H1 (cell line): Measurements from ENCODE around the gene PRKAR1B. TPM values are rescaled to one million over a fixed set of nuclear protein-coding genes. Genes with fewer than 3 reads are reported as not detected.

Experiments used
- CTCF ChIA-PET: fragments of 300-600 bp; sonication (Branson Sonifier 250); formaldehyde crosslinking; loops from one replicate; lab custom pipeline; 2021; ENCODE audit not compliant: partially characterized antibody; lab: Charles Lee
- POLR2A ChIA-PET: fragments of 300-600 bp; sonication (Branson Sonifier 250); formaldehyde crosslinking; loops from one replicate; lab custom pipeline; 2021; ENCODE audit warnings: inconsistent platforms; ENCODE audit not compliant: partially characterized antibody; lab: Charles Lee
- DNase-seq, 2 experiments: peaks; one replicate each; pipeline versions ENCODE4 v3.0.0 to v3.0.0-alpha.2; 2010 to 2022; ENCODE audit warnings: low spot score in 2 of 2, low read depth in 1 of 2, mixed read lengths in 1 of 2
- FAIRE-seq: peaks from 2 replicates; lab custom pipeline; 2011; peaks lifted over from hg19 to GRCh38; lab: Jason Lieb, UNC
- H2AFZ ChIP-seq: 2 replicates; pipeline ENCODE4 v1.8.1; 2012; ENCODE audit warnings: low read length, inconsistent platforms
- H2AK5ac ChIP-seq: 2 replicates; pipeline ENCODE4 v1.6.1; 2013; ENCODE audit warnings: low read depth, low read length
- H2BK120ac ChIP-seq: replicated peaks from 2 replicates; pipeline ENCODE3; 2013; ENCODE audit warnings: low read depth, low read length, inconsistent platforms
- H2BK12ac ChIP-seq: 2 replicates; pipeline ENCODE4 v1.6.1; 2013; ENCODE audit warnings: low read depth, low read length
- H2BK15ac ChIP-seq: 2 replicates; pipeline ENCODE4 v1.6.1; 2013; ENCODE audit warnings: low read length
- H2BK20ac ChIP-seq: 2 replicates; pipeline ENCODE4 v1.6.1; 2013; ENCODE audit warnings: low read length
- H2BK5ac ChIP-seq: 2 replicates; pipeline ENCODE4 v1.6.1; 2013; ENCODE audit warnings: low read depth, low read length
- H3K14ac ChIP-seq: 2 replicates; pipeline ENCODE4 v1.6.1; 2013; ENCODE audit warnings: inconsistent platforms; ENCODE audit not compliant: insufficient read length
- H3K18ac ChIP-seq: 2 replicates; pipeline ENCODE4 v1.6.1; 2013; ENCODE audit warnings: low read length; ENCODE audit errors: extremely low read depth
- H3K23ac ChIP-seq: 2 replicates; pipeline ENCODE4 v1.6.1; 2013; ENCODE audit warnings: inconsistent platforms; ENCODE audit not compliant: insufficient read length
- H3K23me2 ChIP-seq: 2 replicates; pipeline ENCODE4 v1.6.1; 2013; ENCODE audit warnings: low read depth, low read length
- H3K27ac ChIP-seq: 2 replicates; pipeline ENCODE4 v1.6.1; 2011; ENCODE audit warnings: low read depth, low read length, inconsistent platforms
- H3K27me3 ChIP-seq, 4 experiments: replicated peaks in 1 of 4; 1 replicate in 1 of 4; 2 replicates in 3 of 4; pipeline versions ENCODE4 v1.6.1 to v1.8.1; 2011 to 2013; ENCODE audit warnings: low read length in 3 of 4, mild to moderate bottlenecking in 3 of 4, inconsistent platforms in 2 of 4, mixed read lengths in 2 of 4, moderate library complexity in 1 of 4; ENCODE audit not compliant: control insufficient read depth in 3 of 4, insufficient read depth in 3 of 4; ENCODE audit errors: extremely low read depth in 1 of 4
- H3K36me3 ChIP-seq, 4 experiments: 2 replicates each; pipeline versions ENCODE4 v1.6.1 to v1.8.1; 2011 to 2013; ENCODE audit warnings: mild to moderate bottlenecking in 4 of 4, low read length in 3 of 4, moderate library complexity in 2 of 4, control low read depth in 1 of 4, inconsistent platforms in 1 of 4; ENCODE audit not compliant: insufficient read depth in 4 of 4, control insufficient read depth in 2 of 4
- H3K4ac ChIP-seq: replicated peaks from 2 replicates; pipeline ENCODE3; 2013; ENCODE audit warnings: low read length, low read depth, mixed read lengths, inconsistent platforms; ENCODE audit not compliant: insufficient read length
- H3K4me1 ChIP-seq, 4 experiments: replicated peaks in 1 of 4; 1 replicate in 1 of 4; 2 replicates in 3 of 4; pipeline versions ENCODE4 v1.6.1 to v1.8.1; 2011 to 2013; ENCODE audit warnings: low read length in 3 of 4, inconsistent platforms in 2 of 4, mixed read lengths in 1 of 4; ENCODE audit not compliant: insufficient read depth in 4 of 4, control insufficient read depth in 3 of 4
- H3K4me2 ChIP-seq, 2 experiments: 2 replicates each; pipeline versions ENCODE4 v1.6.1 to v1.8.1; 2011 to 2013; ENCODE audit warnings: low read depth in 2 of 2, low read length in 2 of 2, control low read depth in 1 of 2, inconsistent platforms in 1 of 2, mild to moderate bottlenecking in 1 of 2; ENCODE audit not compliant: insufficient read depth in 1 of 2
- H3K4me3 ChIP-seq, 4 experiments: fragments of 200-600, 300-600 bp in 1 of 4; sonication (generic), shearing (Covaris generic), sonication (Bioruptor Twin) in 1 of 4; 2 replicates each; pipeline versions ENCODE4 v1.5.1 to v1.8.1; 2011 to 2016; ENCODE audit warnings: low read length in 4 of 4, low read depth in 3 of 4, control low read depth in 2 of 4, inconsistent platforms in 2 of 4, mild to moderate bottlenecking in 2 of 4, mixed read lengths in 1 of 4, moderate library complexity in 1 of 4; ENCODE audit not compliant: insufficient read depth in 2 of 4; ENCODE audit errors: extremely low read depth in 1 of 4
- H3K56ac ChIP-seq: replicated peaks from 2 replicates; pipeline ENCODE3; 2013; ENCODE audit warnings: low read depth, mild to moderate bottlenecking, mixed read lengths, low read length, inconsistent platforms; ENCODE audit not compliant: insufficient read length
- H3K79me1 ChIP-seq: 2 replicates; pipeline ENCODE4 v1.6.1; 2013; ENCODE audit warnings: low read depth, low read length, control low read depth
- H3K79me2 ChIP-seq, 2 experiments: 2 replicates each; pipeline versions ENCODE4 v1.6.1 to v1.8.1; 2012 to 2013; ENCODE audit warnings: low read length in 2 of 2, mild to moderate bottlenecking in 2 of 2, inconsistent platforms in 1 of 2; ENCODE audit not compliant: insufficient read depth in 2 of 2, control insufficient read depth in 1 of 2
- H3K9ac ChIP-seq, 4 experiments: replicated peaks in 1 of 4; 1 replicate in 1 of 4; 2 replicates in 3 of 4; pipeline versions ENCODE4 v1.6.1 to v1.8.1; 2011 to 2013; ENCODE audit warnings: low read depth in 3 of 4, low read length in 3 of 4, control low read depth in 2 of 4, mild to moderate bottlenecking in 2 of 4, moderate library complexity in 2 of 4, inconsistent platforms in 1 of 4; ENCODE audit errors: extremely low read depth in 1 of 4
- H3K9me3 ChIP-seq, 2 experiments: 2 replicates each; pipeline versions ENCODE4 v1.6.1 to v1.8.1; 2012 to 2013; ENCODE audit warnings: mild to moderate bottlenecking in 2 of 2, moderate library complexity in 2 of 2, control low read depth in 1 of 2, inconsistent platforms in 1 of 2, low read depth in 1 of 2, low read length in 1 of 2, mixed read lengths in 1 of 2; ENCODE audit not compliant: insufficient read depth in 2 of 2
- H4K20me1 ChIP-seq, 2 experiments: replicated peaks in 1 of 2; 2 replicates each; pipeline versions ENCODE3 to v1.8.1; 2011 to 2013; ENCODE audit warnings: inconsistent platforms in 2 of 2, low read length in 2 of 2, mild to moderate bottlenecking in 1 of 2; ENCODE audit not compliant: insufficient read depth in 2 of 2, control insufficient read depth in 1 of 2
- H4K5ac ChIP-seq: 2 replicates; pipeline ENCODE4 v1.6.1; 2013; ENCODE audit warnings: low read length, low read depth, mixed read lengths, inconsistent platforms; ENCODE audit not compliant: insufficient read length
- H4K8ac ChIP-seq: 2 replicates; pipeline ENCODE4 v1.8.0; 2013; ENCODE audit warnings: mild to moderate bottlenecking, moderate library complexity, low read length, inconsistent platforms; ENCODE audit not compliant: insufficient read depth; ENCODE audit errors: extremely low read depth
- H4K91ac ChIP-seq: replicated peaks from 2 replicates; pipeline ENCODE3; 2013; ENCODE audit warnings: low read length, mixed read lengths, inconsistent platforms; ENCODE audit not compliant: insufficient read length
- ASH2L ChIP-seq: fragments of 200-600, 300-600 bp; sonication (generic); IDR thresholded peaks from one replicate; pipeline ENCODE4 v1.7.1; 2017; ENCODE audit warnings: low read length
- GABPA ChIP-seq: IDR thresholded peaks from 2 replicates; pipeline ENCODE4 v1.6.1; 2011; ENCODE audit warnings: mild to moderate bottlenecking, low read length, moderate library complexity, borderline replicate concordance; ENCODE audit not compliant: insufficient read depth
- MAFK ChIP-seq: IDR thresholded peaks from 2 replicates; pipeline ENCODE4 v1.6.1; 2012; ENCODE audit warnings: low read depth, mild to moderate bottlenecking, improper control_type of control experiment, low read length
- WGBS, 2 experiments: shearing (Covaris generic) in 1 of 2; methylation state at CpG; one replicate each; pipeline versions ENCODE4 v1.1.6 to v1.1.7; 2013 to 2015; ENCODE audit warnings: low lambda C conversion rate in 2 of 2, mixed read lengths in 2 of 2, inconsistent platforms in 1 of 2, low coverage in 1 of 2, missing lambda C conversion rate in 1 of 2; ENCODE audit not compliant: insufficient replicate concordance in 2 of 2, insufficient coverage in 1 of 2, insufficient read length in 1 of 2; ENCODE audit errors: extremely low coverage in 1 of 2, missing lambda C conversion rate in 1 of 2; 5-methylcytosine and 5-hydroxymethylcytosine counted together
- polyA plus RNA-seq, 7 experiments: library from polyadenylated mRNA; depleted of rRNA in 3 of 7; stranded (reverse) in 5 of 7; unstranded in 2 of 7; fragments of >200 nt in 5 of 7; fragments of 200-250 nt in 2 of 7; gene quantifications; 1 replicate in 5 of 7; 2 replicates in 1 of 7; 4 replicates in 1 of 7; pipeline versions ENCODE4 v1.2.1 to v1.2.3, GENCODE V29; 2011 to 2013; ENCODE audit warnings: missing spikeins in 2 of 7, mixed read lengths in 2 of 7
- total RNA-seq: library from RNA; stranded (reverse); fragmentation: NEBNext Ultra II Directional; extraction: Animal tissue kit (Norgen Biotek cat#: 25700); gene quantifications from 2 replicates; pipeline ENCODE4 v1.2.1, GENCODE V29; 2021

PRKAR1B gene
- total and polyA plus RNA-seq, 2 of the 8 experiments (the other 6 are each of a cell fraction or from before 2014, with no cell fraction given): 12.3 to 55.7 TPM

DNA sequence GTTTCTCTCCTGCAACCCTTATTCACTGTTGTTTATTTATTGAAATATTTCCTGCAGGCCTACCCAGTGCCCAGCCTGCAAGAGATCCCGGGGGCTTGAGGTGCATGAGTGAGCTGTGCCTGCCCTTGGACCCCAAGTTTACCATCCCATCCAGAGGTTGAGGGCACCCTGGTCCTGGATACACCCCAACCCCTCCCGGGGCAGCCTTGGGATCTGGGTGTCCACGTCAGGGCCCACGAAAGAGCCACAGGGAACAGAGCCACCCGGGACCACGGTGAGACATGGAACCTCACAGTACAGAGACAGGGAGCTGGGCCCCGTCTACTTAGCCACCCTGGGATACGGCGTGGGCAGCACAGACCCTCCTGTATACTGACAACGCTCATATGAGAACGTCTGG is 178.7 kb downstream of the PRKAR1B start:
- no peak overlapping the region for H3K9ac ChIP-seq
- no peak overlapping the region for H4K91ac ChIP-seq
- CTCF ChIA-PET: no interaction called here
- H3K27me3 ChIP-seq: no peaks in the 10 kb centered on the region
- H3K4me3 ChIP-seq: no peak overlapping the region
- H2BK20ac ChIP-seq: no peak overlapping the region
- peaks cover 0 to 8% (median 0%) of the 10 kb centered on the region in 4 experiments; a peak in 1 of 8 replicates for H3K36me3 ChIP-seq
- H4K5ac ChIP-seq: no peak overlapping the region
- no peaks in the 10 kb centered on the region for H3K79me2 ChIP-seq
- H4K20me1 ChIP-seq: no peaks in the 10 kb centered on the region
- no peak overlapping the region for H3K14ac ChIP-seq
- H2BK120ac ChIP-seq: no peak overlapping the region
- H3K23ac ChIP-seq: no peak overlapping the region
- no peak for DNase-seq
- H3K56ac ChIP-seq: no peak overlapping the region
- H3K9me3 ChIP-seq: peaks cover 0 to 3% of the 10 kb centered on the region in 2 experiments; a peak in 1 of 4 replicates
- H3K18ac ChIP-seq: no peak overlapping the region
- no peaks in the 10 kb centered on the region for H3K4me1 ChIP-seq
- H3K4me2 ChIP-seq: no peak overlapping the region
- no peak overlapping the region for H3K4ac ChIP-seq
- TF ChIP-seq ASH2L (no peak), GABPA (no peak), MAFK (no peak)
- TF ChIP-seq, all 59 proteins: peak for 0
- H2AFZ ChIP-seq: no peak overlapping the region
- no peaks in the 10 kb centered on the region for H3K23me2 ChIP-seq
- H2BK5ac ChIP-seq: no peak overlapping the region
- no peak overlapping the region for H2BK12ac ChIP-seq
- no peak overlapping the region for H3K27ac ChIP-seq
- WGBS, 2 experiments: 88% methylated on average over 8 of the region's 11 CpGs; no CpG with 5 or more reads in 1 of the 2 experiments
- H2AK5ac ChIP-seq: no peak overlapping the region
- no peaks in the 10 kb centered on the region for H3K79me1 ChIP-seq
- H2BK15ac ChIP-seq: no peak overlapping the region
- POLR2A ChIA-PET: interaction anchor here (1.1 kb wide), 1 partner anchor 186 kb away, joined by 5 read pairs; no protein-coding TSS in a partner anchor
- FAIRE-seq: no peak
- H4K8ac ChIP-seq: no peak overlapping the region
